HG02885 (cell line): Measurements from ENCODE around the gene NHEJ1.

ENCODE experiments used
- ATAC-seq: cut with Tn5 transposase; IDR thresholded peaks from one replicate; pipeline ENCODE4 v1.9.1; 2021; ENCODE audit warnings: mild to moderate bottlenecking; ENCODE audit not compliant: unreplicated experiment, poor library complexity

The NHEJ1 gene

DNA sequence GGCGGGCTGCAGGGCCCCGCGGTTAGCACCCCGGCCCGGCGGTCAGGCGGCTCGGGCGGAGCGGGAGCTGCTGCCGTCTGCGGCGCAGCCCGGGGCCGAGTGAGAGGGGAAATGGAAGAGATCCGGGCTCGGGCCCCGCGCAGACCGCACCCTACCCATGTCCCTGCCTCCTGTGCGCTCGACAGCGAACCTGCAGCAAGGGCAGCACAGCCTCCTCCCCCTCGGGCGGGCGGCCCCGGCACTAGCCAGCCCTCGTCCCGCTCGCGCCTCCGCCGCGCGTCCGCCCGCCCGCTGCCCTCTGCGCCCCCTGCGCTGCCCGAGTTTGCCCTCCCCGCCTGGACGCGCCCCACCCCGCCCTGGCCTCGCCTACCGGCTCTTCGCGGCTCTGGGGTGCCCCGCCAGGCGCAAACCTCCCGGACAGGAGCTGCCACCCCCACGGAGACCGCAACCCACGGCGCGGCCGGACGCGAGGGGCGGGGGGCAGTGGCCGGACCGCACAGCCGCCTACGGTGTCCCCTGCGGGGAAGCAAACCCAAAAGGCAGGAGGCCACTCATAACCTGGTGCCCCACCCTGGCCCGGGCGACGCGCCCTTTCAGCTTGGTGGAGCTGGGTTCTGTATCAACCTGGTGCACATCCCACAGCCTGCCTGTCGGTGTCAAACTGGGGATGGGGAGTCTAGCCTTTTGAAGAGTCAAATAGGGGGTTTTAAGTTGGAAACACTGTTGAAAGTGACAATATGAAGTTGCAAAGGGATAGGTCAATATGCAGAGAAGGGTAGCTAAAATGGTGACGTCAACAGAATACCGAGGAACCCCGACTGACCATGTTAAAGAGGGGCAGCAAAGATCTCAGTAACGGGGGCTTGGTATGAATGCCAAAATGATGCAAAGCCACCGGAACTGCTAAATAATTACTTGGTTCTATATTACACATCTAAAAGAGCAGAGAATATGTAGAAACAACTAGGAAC, 99.5 kb downstream of the NHEJ1 start, which contains the start of gene IHH:
TSS of gene IHH (minus strand) at position 101 of the 971 bp plus-strand sequence. CDS start 454 bp downstream, outside the sequence.
- ATAC-seq = no peak

DNA sequence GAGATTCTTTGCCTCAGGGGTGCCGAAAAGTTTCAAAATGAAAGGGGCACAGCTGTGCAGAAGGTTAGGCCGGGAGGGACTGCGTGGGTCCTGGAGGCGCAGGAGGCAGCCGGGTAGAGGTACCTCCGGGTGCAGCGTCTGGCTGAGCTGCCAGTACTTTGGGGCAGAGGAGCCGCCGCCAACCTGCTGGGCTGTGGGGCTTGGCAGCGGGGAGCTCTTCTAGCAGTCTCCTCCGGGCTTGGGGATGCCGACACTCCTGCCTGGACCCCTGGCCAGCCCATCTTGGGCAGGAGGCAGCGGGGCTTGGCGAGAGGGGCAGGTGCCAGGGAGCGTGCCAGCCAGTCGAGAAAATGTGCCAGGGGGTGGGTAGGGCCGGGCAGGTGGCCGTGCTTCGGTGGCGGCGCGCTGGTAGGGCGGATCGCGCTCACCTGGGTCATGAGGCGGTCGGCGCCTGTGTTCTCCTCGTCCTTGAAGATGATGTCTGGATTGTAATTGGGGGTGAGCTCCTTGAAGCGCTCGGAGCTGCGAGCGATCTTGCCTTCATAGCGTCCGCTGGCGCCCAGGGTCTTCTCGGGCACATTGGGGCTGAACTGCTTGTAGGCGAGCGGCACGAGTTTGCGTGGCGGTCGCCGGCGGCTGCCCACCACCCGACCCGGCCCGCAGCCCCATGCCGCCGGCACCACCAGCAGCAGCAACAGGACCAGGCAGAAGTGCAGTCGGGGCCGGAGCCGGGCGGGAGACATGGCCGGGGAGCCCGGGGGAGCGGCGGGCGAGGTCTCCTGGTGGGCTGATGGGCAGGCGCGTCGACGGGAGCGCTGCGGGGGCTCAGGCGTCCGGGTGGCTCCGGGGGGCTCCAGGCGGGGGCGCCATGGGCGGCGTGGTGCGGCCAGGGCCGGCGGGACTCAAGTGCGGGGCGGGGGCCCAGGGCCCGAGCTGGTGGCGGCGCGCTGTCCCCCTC, 100.6 kb downstream of the NHEJ1 start:
- ATAC-seq = no peak

DNA sequence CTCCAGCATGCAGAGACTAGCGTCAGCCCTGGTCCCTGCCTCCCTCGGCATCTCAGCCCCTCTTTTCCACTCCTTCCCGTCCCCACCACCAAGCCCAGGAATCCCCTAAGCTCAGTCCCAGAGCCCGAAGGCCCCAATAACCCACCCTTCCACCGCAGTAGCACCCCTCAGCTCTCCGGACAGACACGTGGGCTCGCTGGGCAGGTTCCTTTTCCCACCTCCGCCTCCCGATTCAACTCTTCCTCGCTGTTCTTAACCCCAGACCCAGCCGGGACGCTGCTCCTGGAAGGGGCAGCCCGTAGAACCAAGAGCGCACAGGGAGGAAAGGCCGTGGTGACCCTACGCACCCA, 101.3 kb downstream of the NHEJ1 start:
- no peak for ATAC-seq

DNA sequence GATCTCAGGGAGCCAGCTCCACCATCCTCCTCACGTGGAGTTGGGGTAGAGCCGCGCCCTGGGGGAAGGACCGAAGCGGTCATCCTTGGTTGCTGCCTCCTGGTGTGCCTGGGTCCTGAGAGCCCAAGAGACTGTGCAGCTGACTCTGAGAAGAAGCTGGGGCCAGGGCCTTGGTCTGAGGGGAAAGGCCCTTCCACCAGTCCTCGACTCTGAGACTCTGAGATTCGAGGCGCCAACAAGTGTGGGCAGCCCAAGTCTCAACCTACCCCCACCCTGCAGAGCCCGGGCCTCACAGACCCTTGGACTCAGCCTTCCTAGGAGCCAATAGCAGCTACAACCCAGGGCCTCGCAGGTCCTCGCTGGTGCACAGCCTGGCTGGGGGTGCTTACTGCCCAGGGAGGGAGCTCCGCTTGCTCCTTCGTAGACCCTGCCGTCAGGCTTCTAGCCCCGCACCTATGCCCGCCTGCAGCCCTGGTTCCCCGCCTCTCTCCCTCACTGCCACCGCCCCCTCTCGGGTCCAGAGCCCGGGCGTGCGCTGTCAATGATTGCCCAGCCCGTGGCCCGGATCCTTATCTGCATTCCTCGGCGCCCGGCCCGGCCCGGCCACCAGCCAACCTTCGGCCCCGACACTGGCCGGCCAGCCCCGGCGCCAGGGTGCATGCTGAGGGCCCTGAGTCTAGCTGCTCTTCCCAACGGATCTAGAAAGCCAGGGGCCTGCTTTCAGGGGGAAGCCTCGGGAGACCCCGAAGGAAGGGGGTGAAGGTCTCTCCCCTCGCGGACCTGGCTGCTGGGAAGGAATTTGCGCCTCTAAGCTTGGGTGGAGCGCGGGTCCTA, 101.9 kb downstream of the NHEJ1 start:
- no peak for ATAC-seq

DNA sequence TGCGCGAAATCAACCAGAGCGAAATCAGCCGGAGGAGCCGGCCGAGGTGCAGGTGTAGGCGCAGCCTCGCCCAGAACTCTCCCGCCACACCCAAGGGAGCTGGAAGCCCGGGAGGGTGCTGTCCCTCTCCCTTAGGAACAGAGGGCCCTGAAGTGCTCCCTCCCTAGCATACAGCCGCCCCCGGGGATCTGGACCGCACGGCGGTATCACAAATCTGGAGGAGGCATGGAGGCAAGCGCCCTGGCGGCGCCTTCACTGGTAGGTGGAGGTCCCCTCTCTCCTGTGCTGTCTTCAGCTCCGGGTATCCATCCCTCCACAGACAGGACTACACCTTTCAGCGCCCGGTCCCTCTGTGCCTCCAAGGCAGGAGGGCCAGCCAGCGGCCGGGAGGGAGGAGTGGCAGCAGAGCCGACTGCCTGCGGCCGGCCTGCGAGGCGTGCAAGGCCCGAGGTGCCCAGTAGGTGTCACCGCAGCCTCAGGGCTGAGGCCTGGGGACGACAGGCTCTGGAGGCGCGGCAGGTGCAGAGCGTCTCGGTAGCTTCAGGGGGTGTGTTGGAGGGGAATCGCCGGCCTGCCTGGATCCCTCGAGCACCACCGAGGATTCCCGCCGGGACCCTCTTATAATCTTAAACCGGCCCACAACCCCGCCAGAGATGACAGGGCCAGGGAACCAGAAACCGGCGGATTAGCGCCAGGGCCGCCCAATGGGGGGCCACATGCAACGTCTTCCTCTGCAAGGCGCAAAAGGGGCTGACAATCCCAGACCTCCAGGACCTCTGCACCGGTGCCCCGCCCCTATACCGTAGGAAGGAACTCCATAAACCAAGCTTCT, 102.7 kb downstream of the NHEJ1 start:
- peak; percentile 91 for ATAC-seq

DNA sequence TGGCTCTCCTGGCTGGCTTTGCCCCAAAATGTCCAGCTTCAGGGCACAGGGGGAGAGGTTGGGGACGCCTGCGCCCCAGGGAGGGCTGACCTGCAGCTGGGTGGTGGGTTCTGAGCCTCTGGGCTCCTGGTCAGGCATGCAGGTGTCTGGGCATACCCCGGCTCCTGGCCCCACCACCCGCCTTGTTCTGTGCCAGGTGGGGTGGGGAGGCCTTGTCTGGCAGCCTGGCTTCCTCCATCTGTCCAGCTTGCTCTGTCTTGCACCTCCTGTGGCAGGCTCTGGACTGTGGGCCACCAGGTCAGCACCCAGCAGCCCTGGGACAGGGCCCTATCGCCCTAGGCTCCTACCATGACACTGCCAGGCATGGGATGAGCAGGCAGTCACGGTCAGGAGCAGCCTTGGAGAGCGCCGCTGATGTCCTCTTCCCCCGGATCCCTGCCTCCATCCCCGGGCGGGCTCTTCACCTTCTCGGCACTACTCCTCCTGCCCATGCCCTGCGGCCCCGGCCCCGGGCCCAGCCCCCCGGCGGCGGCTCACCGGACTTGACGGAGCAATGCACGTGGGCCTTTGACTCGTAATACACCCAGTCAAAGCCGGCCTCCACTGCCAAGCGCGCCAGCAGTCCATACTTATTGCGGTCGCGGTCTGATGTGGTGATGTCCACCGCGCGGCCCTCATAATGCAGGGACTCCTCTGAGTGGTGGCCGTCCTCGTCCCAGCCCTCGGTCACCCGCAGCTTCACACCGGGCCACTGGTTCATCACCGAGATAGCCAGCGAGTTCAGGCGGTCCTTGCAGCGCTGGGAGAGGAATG, 103.5 kb downstream of the NHEJ1 start:
- no peak for ATAC-seq

DNA sequence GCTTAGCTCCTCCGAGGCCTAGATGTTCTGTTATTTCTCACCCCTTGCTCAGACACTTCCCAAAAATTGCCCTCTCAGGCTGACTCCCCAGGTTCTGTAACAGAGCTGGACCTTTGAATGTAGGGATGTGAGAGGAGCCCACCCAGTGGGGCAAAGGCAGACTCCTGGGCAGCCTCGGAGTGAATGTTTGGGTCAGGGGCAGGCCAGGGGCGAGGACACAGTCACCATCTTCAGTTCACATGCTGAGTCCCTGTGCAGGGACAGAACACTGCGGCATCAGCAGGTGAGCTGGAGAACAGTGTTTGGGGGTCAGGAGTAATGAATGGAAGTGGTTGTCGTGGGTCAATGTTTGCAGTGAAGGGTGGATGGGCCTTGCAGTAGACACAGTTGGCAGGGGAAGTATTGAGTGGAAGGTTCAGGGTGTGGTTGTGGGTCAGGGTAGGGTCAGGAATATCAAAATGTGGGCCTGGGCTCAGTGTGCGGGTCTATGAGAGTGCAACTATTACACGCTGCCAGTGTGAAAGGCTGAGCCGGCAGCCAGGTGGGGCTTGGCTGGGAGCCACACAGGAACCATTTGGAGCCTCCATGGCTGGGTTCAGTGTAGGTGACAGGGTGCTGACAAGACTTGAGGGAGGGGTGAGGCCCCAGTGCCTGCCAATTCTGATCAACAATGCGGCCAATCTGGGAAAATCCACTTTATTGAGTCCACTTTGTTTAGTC, 104.3 kb downstream of the NHEJ1 start:
- ATAC-seq = no peak

DNA sequence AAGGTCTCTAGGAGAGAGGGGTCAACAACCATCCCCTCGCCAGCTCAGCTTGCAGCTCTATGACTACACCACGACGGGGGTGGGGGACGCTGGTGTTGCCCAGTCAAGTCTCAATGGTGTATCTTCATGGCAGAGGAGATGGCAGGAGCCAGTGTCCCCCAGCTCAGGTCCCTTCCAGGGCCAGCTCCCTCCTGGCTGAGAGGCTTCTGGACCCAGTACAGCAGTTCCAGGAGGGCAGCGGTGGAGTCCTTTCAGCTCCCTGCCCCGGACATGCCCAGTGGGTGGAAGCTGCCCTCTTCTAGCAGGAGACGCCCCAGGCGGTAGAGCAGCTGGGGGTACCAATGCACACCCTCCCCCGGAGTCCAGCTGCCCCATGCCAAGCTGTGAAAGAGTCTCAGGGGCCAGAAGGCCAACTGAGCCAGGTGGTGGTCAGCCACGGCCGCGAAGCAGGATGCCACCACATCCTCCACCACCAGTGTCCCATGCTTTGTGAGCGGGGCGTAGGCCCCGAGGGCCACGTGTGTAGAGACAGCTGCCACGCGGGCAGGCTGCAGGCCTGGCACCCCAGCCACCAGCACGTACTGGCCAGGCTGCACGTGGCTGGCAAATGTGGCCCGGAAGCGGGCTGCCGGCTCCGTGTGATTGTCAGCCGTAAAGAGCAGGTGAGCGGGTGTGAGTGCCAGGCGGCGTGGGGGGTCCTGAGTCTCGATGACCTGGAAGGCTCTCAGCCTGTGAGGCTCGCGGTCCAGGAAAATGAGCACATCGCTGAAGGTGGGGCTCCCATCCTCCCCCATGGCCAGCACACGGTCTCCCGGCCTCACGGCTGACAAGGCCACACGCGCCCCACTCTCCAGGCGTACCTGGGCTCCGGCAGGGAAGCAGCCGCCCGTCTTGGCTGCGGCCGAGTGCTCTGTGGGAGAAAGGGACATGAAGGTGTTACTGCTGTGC, 105.4 kb downstream of the NHEJ1 start:
- no peak for ATAC-seq

DNA sequence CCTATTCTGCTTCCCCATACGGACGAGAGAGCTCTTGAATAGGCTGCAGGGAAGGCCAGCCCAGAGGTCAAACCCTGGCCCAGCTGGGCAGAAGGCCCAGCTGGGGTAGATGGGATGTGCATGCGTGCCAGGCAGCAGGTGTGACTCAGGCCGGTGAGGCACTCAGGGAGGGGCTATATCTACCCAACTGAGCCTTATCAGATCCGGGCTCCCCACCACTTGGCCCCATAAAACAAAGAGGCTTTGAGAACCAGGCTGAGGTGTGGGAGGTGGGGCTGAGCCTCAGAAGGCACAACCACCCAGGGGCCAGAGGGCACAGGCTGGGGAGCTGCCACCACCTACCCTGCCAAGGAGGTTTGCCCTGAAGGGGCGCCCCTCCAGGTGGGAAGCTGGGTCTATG, 111.3 kb downstream of the NHEJ1 start:
- no peak for ATAC-seq

DNA sequence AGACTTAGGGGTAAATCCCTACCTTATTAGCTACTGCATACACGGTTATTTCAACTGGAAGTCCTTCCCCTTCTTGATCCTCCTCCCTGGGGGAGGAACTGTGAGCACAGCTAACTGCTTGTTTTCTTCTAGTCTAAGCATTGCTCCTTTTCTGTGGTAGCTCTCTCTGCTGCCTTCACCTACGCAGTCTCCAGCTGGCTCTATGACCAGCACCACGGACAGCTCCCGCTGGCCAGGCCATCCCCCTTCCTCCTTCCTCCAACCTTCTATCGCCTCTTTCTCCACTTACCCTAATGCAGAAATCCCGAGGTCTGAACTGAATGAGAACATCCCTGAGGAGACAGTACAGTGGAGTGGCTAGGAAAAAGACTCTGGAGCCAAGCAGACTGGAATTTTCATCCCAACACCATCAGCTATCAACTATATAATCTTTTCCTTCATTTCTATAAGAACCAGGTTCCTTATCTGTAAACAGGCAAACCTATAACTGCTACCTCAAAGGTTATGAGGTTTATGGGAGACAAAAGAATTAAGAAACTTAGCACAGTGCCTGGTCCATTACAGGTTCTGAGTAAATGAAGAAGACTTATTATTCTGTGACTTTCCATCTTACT, 114.6 kb downstream of the NHEJ1 start:
- no peak for ATAC-seq

DNA sequence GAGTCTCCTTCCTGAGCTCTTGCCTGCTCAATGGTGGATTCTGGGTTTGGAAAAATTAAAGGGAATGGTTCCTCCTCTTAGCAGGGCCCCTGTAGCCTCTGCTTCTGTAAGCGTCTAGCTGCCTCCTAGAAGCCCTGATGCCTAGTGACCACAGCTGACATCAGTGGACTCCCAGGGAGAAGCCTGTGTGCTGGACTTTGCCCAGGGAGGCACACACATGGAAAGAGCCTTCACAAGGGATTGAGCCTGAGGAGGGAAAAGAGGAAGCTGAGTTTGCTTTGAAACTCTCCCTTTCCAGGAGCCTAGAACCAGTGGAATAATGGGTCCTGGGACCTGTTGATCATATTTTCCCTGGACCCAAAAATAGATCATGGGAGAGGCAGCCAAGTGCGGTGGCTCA, 117.9 kb downstream of the NHEJ1 start:
- no peak for ATAC-seq

DNA sequence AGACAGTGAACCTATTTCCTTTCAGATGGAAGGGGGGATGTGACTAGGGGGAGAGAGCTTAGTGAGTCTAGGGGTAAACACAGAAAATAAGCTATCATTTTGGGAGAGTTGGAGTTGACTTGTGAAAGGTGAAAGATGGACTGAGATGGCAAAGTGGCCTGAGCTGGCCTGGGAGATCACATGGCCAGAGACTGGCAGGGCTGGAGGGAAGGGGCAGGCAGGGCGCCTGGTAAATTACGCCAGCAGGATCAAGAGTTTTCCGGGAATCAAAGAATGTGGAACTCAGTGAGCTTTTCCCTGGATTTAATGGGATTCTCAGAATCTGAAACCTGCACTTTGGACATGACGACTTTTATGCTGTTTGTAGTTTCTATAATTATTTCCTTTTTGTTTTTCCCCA, 118.5 kb downstream of the NHEJ1 start:
- no peak for ATAC-seq

DNA sequence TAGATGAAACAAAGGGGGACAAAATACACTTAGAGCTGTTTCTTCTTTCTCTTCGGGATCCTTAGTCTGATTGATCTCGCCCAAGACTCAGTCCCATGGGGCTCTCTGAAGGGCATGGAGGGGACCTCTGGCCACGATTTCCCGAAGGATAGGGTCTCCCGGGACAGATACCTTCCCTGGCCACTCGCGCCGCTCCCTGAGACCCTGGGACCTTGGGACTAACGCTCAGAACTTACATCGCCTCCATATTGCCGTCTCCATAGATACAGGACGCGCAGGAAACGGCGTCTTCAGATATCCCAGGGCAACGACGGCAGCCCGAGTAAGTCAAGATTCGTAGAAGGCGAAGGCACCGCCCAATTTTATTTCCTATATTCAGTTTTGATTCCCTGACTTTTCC, 119.4 kb downstream of the NHEJ1 start, which contains the start of gene CFAP65:
TSS of gene CFAP65 (minus strand) at position 265 of the 400 bp plus-strand sequence. CDS start 2,468 bp downstream, outside the sequence.
- no peak for ATAC-seq

DNA sequence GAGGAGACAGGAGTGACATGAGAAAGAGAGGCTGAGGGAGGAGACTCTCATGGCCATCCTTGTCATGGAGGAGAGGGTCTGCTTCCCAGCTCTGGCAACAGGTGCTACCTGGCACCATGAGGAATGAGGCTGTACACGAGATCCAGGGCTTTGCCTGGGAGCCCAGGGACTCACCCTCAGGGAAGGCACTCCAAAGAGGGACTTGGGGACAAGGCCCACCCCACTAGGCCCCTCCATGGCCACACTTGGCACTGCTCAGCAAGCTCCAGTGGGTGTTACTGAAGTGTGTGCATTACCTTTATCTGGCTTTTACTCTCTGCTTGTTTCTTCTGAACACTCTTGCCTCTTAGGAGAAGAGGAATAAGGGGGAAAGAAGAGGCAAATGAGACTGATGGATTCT, 122.0 kb downstream of the NHEJ1 start:
- no peak for ATAC-seq

DNA sequence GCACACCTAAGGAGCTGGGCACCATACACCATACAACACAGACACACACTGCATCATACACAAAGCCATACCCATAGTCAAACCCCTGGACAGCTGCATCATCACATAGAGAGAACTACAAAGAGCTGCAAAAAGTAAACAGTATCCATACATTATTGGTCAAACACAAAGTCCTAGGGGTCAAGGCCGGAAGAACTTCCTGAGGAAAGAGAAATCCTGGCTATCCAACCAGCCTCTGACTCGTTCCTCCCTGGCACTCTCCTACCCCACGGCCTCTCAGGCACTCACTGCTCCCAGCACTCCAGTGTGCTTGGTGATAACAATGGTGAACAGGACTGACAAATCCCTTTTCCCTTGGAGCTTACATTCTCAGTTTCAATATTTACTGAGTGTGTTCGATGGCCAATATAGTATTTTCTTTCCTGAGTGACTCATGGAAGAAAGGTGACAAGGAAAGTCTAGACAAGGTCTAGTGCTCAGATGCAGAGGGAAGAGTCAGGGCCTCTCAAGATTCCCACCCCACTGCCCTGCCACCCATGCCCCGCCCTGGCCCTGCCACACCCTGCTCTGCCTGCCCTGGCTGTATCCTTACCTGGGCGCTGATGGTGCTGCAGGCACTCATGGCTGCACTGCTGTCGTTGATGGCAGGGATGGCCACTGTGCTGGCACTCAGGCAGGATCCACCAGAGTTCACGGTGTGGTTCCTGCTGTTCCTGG, 122.7 kb downstream of the NHEJ1 start:
- no peak for ATAC-seq

DNA sequence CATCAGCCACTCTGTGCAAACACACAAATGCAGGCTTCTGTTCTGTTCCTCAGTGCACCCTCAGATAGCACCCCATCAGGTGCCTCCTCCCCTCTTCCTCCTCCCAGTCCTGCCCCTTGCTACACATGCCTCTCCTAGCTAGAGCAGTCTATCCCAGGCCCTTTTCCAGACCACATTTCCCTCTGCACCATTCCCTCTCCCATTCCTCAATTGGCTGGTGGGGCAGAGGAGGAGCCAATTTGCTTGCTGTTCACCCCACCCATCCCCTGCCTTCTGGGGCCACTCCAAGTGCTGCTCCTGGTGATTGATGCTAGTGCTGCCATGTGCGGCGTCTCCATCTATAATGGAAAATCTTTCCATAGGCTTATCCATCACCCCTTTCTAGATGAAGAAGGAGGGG, 124.7 kb downstream of the NHEJ1 start:
- no peak for ATAC-seq
